PC-9 (cell line): ENCODE data around the gene CLIP1. TPM values are rescaled to one million over a fixed set of nuclear protein-coding genes. Genes with fewer than 3 reads are reported as not detected.
"Not testable (repeated sequence)": the region's sequence is repeated elsewhere in the genome, so short reads cannot be mapped to it uniquely, and the experiment has no call there.

Experiments used
- BruUV-seq: library from RNA; stranded (reverse); fragments of 400-500 nt; replicated peaks from 2 replicates; lab custom pipeline; 2021; lab: Mats Ljungman, UMichigan
- CTCF ChIA-PET: fragments of 300-600 bp; sonication (Branson Sonifier 250); formaldehyde crosslinking; loops from one replicate; lab custom pipeline; 2022; ENCODE audit warnings: antibody characterized with exemption; lab: Charles Lee
- POLR2A ChIA-PET: fragments of 300-600 bp; sonication (Branson Sonifier 250); formaldehyde crosslinking; loops from one replicate; lab custom pipeline; 2022; ENCODE audit warnings: antibody characterized with exemption; ENCODE audit not compliant: unreplicated experiment; lab: Charles Lee
- DNase-seq, 2 experiments: peaks; one replicate each; pipeline versions ENCODE4 v3.0.0 to v3.0.0-alpha.2; 2015 to 2022; ENCODE audit warnings: mixed read lengths in 1 of 2
- H2AFZ ChIP-seq: fragments of 200-600 bp; sonication (generic); 2 replicates; pipeline ENCODE4 v1.8.1; 2017; ENCODE audit warnings: antibody characterized with exemption
- H3F3A ChIP-seq: fragments of 200-600 bp; sonication (generic); 2 replicates; pipeline ENCODE4 v1.8.1; 2017; ENCODE audit warnings: antibody characterized with exemption, mild to moderate bottlenecking, low read depth; ENCODE audit not compliant: insufficient read depth
- H3K27ac ChIP-seq: fragments of 200-600 bp; sonication (generic); 2 replicates; pipeline ENCODE4 v1.6.1; 2016; ENCODE audit warnings: mixed run types
- H3K27me3 ChIP-seq: fragments of 200-600 bp; sonication (generic); 2 replicates; pipeline ENCODE4 v1.6.1; 2016; ENCODE audit warnings: low read depth, mixed run types; ENCODE audit not compliant: insufficient read depth
- H3K36me3 ChIP-seq: fragments of 200-600 bp; sonication (generic); 2 replicates; pipeline ENCODE4 v1.6.1; 2016; ENCODE audit warnings: low read depth, mixed run types
- H3K4me1 ChIP-seq: fragments of 200-600 bp; sonication (generic); replicated peaks from 2 replicates; pipeline ENCODE4 v1.6.1; 2016; ENCODE audit warnings: mixed run types; ENCODE audit not compliant: insufficient read depth
- H3K4me2 ChIP-seq: fragments of 200-600 bp; sonication (generic); 2 replicates; pipeline ENCODE4 v1.6.1; 2017; ENCODE audit warnings: mixed run types
- H3K4me3 ChIP-seq: fragments of 200-600 bp; sonication (generic); 2 replicates; pipeline ENCODE4 v1.6.1; 2016; ENCODE audit warnings: mixed run types
- H3K79me2 ChIP-seq: fragments of 200-600 bp; sonication (generic); 2 replicates; pipeline ENCODE4 v1.6.1; 2017; ENCODE audit warnings: low read depth, mixed run types
- H3K9me2 ChIP-seq: fragments of 200-600 bp; sonication (generic); 2 replicates; pipeline ENCODE4 v1.8.1; 2017; ENCODE audit warnings: mild to moderate bottlenecking; ENCODE audit not compliant: insufficient read depth
- H3K9me3 ChIP-seq: fragments of 200-600 bp; sonication (generic); 2 replicates; pipeline ENCODE4 v1.8.1; 2016; ENCODE audit warnings: low read depth; ENCODE audit not compliant: insufficient read depth
- H4K20me1 ChIP-seq: fragments of 200-600 bp; sonication (generic); 2 replicates; pipeline ENCODE4 v1.8.1; 2017; ENCODE audit not compliant: insufficient read depth
- EZH2 ChIP-seq: fragments of 200-600 bp; sonication (generic); IDR thresholded peaks from 2 replicates; pipeline ENCODE4 v1.8.0; 2017; ENCODE audit warnings: antibody characterized with exemption, low read depth
- intact Hi-C: fragments of 100-400 bp; cut with micrococcal nuclease; formaldehyde crosslinking; loops from one replicate; pipeline ENCODE4 v1.10.0; 2022; ENCODE audit not compliant: unreplicated experiment
- total RNA-seq: library from RNA; stranded (reverse); gene quantifications from 2 replicates; pipeline ENCODE4 v1.2.3, GENCODE V29; 2021
- TF ChIP-seq, protein P1 (sequence below): fragments of 200-600 bp; sonication (generic); conservative IDR thresholded peaks from 2 replicates; pipeline ENCODE4 v1.6.1; 2017; ENCODE audit warnings: mixed run types, antibody characterized with exemption, mild to moderate bottlenecking, moderate library complexity

CLIP1 gene
- total RNA-seq, 1 experiment from 2014 or later, result 86.9 TPM

DNA sequence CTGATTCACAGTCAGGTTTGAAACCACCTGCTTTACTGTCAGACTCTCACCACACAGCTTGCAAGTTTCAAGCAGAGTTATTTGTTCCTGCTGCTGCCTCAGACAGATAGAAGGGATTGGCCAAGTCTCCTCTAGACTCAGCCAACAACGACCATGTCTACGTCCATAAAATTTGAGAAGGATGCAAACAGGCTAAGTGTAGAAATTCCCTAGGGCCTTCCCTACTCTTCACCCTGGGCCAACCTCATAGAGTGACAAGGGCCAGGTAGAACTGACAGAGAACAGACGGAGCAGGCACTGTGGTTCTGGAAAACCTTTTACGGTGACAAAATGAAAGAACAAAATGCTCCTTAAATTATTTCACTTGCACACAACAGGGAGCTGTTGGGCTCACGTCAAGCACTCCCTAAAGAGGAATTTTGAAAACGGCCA, 39.5 kb downstream of the CLIP1 start:
- no TSS peak for BruUV-seq
- Histone ChIP-seq H4K20me1 (no peaks in the 10 kb centered on the region; the same call in 1 of the 2 replicates), H3K27ac (no peak overlapping the region), H3K9me3 (no peaks in the 10 kb centered on the region), H3K4me3 (no peak overlapping the region), H3K9me2 (no peaks in the 10 kb centered on the region), H3K4me1 (no peaks in the 10 kb centered on the region), H3F3A (no peaks in the 10 kb centered on the region), H3K4me2 (no peak overlapping the region), H3K36me3 (0 out of 2 replicates have a peak, but pooled peaks cover 6% of the 10 kb centered on the region), H3K27me3 (no peaks in the 10 kb centered on the region), H2AFZ (no peak overlapping the region), H3K79me2 (peaks cover 21% of the 10 kb centered on the region; the same call in 1 of the 2 replicates)
- ChIA-PET CTCF (no interaction called here), POLR2A (no interaction called here)
- TF ChIP-seq, protein P1, sequence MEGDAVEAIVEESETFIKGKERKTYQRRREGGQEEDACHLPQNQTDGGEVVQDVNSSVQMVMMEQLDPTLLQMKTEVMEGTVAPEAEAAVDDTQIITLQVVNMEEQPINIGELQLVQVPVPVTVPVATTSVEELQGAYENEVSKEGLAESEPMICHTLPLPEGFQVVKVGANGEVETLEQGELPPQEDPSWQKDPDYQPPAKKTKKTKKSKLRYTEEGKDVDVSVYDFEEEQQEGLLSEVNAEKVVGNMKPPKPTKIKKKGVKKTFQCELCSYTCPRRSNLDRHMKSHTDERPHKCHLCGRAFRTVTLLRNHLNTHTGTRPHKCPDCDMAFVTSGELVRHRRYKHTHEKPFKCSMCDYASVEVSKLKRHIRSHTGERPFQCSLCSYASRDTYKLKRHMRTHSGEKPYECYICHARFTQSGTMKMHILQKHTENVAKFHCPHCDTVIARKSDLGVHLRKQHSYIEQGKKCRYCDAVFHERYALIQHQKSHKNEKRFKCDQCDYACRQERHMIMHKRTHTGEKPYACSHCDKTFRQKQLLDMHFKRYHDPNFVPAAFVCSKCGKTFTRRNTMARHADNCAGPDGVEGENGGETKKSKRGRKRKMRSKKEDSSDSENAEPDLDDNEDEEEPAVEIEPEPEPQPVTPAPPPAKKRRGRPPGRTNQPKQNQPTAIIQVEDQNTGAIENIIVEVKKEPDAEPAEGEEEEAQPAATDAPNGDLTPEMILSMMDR, result no peak
- TF ChIP-seq EZH2, result no peak
- intact Hi-C loops, result no loop called here
- DNase-seq, result no peak

- H2AFZ ChIP-seq, result no peak overlapping the region
- no peaks in the 10 kb centered on the region for H3K4me1 ChIP-seq
- no peak for DNase-seq
- BruUV-seq, result no TSS peak
- POLR2A ChIA-PET, result no interaction called here
- TF ChIP-seq, protein P1, result no peak
- no peak for TF ChIP-seq EZH2
- intact Hi-C loops, result no loop called here
- no peaks in the 10 kb centered on the region for H3K27me3 ChIP-seq
- CTCF ChIA-PET, result no interaction called here
- no peak overlapping the region for H3K4me3 ChIP-seq
- H3K4me2 ChIP-seq, result no peak overlapping the region
- no peaks in the 10 kb centered on the region for H4K20me1 ChIP-seq
- 0 out of 2 replicates have a peak, but pooled peaks cover 18% of the 10 kb centered on the region for H3K36me3 ChIP-seq
- H3K79me2 ChIP-seq, result peaks cover 18% of the 10 kb centered on the region; the same call in 1 of the 2 replicates
- H3K27ac ChIP-seq, result no peak overlapping the region
- no peaks in the 10 kb centered on the region for H3F3A ChIP-seq
- H3K9me2 ChIP-seq, result no peaks in the 10 kb centered on the region
- H3K9me3 ChIP-seq, result no peaks in the 10 kb centered on the region
Measured at GRCh38 chr12:122381021-122381420, 41.4 kb downstream of the CLIP1 start.

DNA sequence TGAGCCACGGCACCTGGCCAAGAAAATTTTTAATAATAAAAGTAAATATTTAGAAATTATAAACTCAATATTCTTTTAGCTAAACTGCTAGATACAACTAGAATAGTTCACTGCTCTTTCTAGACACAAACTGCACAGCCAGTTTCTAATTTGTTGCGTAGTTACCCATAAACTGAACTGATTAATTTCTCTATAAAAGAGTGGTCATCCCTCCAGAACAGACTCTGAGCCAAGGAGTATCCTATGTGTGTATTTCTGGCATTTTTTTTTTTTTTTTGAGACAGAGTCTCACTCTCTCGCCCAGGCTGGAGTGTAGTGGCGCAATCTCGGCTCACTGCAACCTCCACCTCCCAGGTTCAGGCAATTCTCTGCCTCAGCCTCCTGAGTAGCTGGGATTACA, 45.7 kb downstream of the CLIP1 start:
- POLR2A ChIA-PET, BruUV-seq, CTCF ChIA-PET: not testable (repeated sequence)

GRCh38 chr12:122374707-122375106, 47.8 kb downstream of the CLIP1 start:
- POLR2A ChIA-PET, result no interaction called here
- Histone ChIP-seq H3F3A (peaks cover 7% of the 10 kb centered on the region), H3K4me3 (no peak overlapping the region), H2AFZ (no peak overlapping the region), H4K20me1 (no peaks in the 10 kb centered on the region), H3K79me2 (peaks cover 5% of the 10 kb centered on the region; the same call in 1 of the 2 replicates), H3K27me3 (no peaks in the 10 kb centered on the region), H3K9me2 (no peaks in the 10 kb centered on the region), H3K4me1 (no peaks in the 10 kb centered on the region), H3K36me3 (peaks cover 25% of the 10 kb centered on the region; the same call in 1 of the 2 replicates), H3K9me3 (no peaks in the 10 kb centered on the region), H3K4me2 (no peak overlapping the region), H3K27ac (no peak overlapping the region)
- intact Hi-C loops, result no loop called here
- DNase-seq, result no peak
- TF ChIP-seq EZH2, result no peak
- TF ChIP-seq, protein P1, result no peak
- CTCF ChIA-PET, result no interaction called here
- BruUV-seq, result no TSS peak

More for the DNA sequence above, 45.7 kb downstream of the CLIP1 start:
- H2AFZ ChIP-seq, intact Hi-C loops, H3K79me2 ChIP-seq, H3F3A ChIP-seq, H3K4me3 ChIP-seq, H3K27me3 ChIP-seq, H3K9me3 ChIP-seq, H3K9me2 ChIP-seq, H3K4me2 ChIP-seq, H3K4me1 ChIP-seq, DNase-seq, H4K20me1 ChIP-seq, H3K27ac ChIP-seq: not testable (repeated sequence)
- peaks cover 25% of the 10 kb centered on the region; the same call in 1 of the 2 replicates for H3K36me3 ChIP-seq
